BJ (cell line): ENCODE results near the gene NGRN. TPM values are rescaled to one million over a fixed set of nuclear protein-coding genes. Genes with fewer than 3 reads are reported as not detected.
A peak's percentile ranks its signal among the peaks of the same experiment; 100 is the strongest.

Source experiments
- CTCF ChIA-PET: fragments of 350-600 bp; formaldehyde crosslinking; extraction: SDS; loops from one replicate; lab custom pipeline; 2021; ENCODE audit warnings: antibody characterized with exemption, inconsistent platforms; lab: Yijun Ruan, JAX
- POLR2A ChIA-PET: fragments of 300-600 bp; sonication (Branson Sonifier 250); formaldehyde crosslinking; extraction: SDS; loops from one replicate; lab custom pipeline; 2021; ENCODE audit warnings: antibody characterized with exemption; lab: Charles Lee
- DNase-seq: peaks from one replicate; pipeline ENCODE4 v3.0.0-alpha.2; 2011; ENCODE audit warnings: low read depth
- H3K27me3 ChIP-seq: 2 replicates; pipeline ENCODE4 v1.6.0; 2011; ENCODE audit warnings: low read length; ENCODE audit not compliant: control insufficient read depth, insufficient read depth
- H3K36me3 ChIP-seq: 2 replicates; pipeline ENCODE4 v1.5.1; 2011; ENCODE audit warnings: low read length; ENCODE audit not compliant: control insufficient read depth, insufficient read depth
- H3K4me3 ChIP-seq: 2 replicates; pipeline ENCODE4 v1.5.1; 2011; ENCODE audit warnings: low read depth, mild to moderate bottlenecking, control low read depth, low read length
- polyA minus RNA-seq: library from RNA; depleted of rRNA, polyadenylated mRNA; stranded (reverse); fragments of >200 nt; gene quantifications from 2 replicates; pipeline ENCODE4 v1.2.3, GENCODE V29; 2011; rRNA and poly(A)+ RNA removed
- polyA plus RNA-seq: library from polyadenylated mRNA; depleted of rRNA; stranded (reverse); fragments of >200 nt; gene quantifications from 2 replicates; pipeline ENCODE4 v1.2.3, GENCODE V29; 2011; rRNA removed
- TF ChIP-seq, protein P1 (sequence below): IDR thresholded peaks from 2 replicates; pipeline ENCODE4 v1.5.1; 2011; ENCODE audit warnings: low read depth, mild to moderate bottlenecking, control low read depth, inconsistent platforms, low read length, moderate library complexity; ENCODE audit not compliant: insufficient read depth

NGRN gene, protein sequence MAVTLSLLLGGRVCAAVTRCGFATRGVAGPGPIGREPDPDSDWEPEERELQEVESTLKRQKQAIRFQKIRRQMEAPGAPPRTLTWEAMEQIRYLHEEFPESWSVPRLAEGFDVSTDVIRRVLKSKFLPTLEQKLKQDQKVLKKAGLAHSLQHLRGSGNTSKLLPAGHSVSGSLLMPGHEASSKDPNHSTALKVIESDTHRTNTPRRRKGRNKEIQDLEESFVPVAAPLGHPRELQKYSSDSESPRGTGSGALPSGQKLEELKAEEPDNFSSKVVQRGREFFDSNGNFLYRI
- polyA plus RNA-seq = 63.5 and 76.8 TPM in 2 replicates
- polyA minus RNA-seq = 14.5 and 35.8 TPM in 2 replicates

DNA sequence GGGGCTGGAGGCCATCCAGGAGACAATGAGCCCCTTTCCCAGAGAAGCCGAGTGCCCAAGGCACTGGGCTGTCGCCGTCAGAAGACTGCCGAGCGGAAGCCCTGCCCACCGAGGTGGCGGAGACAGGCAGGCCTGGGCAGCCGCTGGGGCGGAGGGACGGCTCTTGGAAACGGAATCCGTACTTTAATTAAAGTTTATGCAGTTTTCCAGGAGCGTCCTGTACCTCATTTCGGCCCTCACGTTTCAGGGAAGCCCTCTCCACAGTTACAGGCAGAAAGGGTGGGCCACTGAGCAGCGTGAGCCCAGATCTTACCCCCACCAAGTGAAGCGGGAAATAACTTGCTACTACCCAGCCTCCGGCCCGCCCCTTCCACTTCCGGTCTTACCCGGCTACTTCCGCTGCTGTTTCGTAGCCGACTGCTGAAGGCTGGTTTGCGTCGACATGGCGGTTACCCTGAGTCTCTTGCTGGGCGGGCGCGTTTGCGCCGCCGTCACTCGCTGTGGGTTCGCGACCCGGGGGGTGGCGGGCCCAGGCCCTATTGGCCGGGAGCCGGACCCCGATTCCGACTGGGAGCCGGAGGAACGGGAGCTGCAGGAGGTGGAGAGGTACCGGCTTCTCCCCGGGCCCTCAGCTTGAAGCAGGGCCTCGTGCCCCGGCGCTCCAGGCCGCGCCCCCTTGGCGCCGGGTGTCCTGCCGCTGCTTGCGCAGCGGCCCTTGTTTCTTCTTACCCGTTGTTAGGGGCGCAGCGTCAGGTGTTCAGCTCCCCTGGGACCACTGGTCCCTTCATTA lies at the start of gene NGRN:
Gene NGRN (plus strand): TSS at position 402 of the 790 bp plus-strand sequence. CDS start 41 bp downstream, at position 443.
- ChIA-PET CTCF (interaction anchor here (0.8 to 1.5 kb wide), 2 partner anchors 17 to 217 kb away, joined by 3 to 5 read pairs; no protein-coding TSS in a partner anchor), POLR2A (interaction anchor here (0.5 kb wide), 1 partner anchor 350 kb away, joined by 10 read pairs; no protein-coding TSS in a partner anchor)
- no peaks in the 10 kb centered on the region for H3K36me3 ChIP-seq
- TF ChIP-seq, protein P1, sequence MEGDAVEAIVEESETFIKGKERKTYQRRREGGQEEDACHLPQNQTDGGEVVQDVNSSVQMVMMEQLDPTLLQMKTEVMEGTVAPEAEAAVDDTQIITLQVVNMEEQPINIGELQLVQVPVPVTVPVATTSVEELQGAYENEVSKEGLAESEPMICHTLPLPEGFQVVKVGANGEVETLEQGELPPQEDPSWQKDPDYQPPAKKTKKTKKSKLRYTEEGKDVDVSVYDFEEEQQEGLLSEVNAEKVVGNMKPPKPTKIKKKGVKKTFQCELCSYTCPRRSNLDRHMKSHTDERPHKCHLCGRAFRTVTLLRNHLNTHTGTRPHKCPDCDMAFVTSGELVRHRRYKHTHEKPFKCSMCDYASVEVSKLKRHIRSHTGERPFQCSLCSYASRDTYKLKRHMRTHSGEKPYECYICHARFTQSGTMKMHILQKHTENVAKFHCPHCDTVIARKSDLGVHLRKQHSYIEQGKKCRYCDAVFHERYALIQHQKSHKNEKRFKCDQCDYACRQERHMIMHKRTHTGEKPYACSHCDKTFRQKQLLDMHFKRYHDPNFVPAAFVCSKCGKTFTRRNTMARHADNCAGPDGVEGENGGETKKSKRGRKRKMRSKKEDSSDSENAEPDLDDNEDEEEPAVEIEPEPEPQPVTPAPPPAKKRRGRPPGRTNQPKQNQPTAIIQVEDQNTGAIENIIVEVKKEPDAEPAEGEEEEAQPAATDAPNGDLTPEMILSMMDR = no peak
- H3K4me3 ChIP-seq = peak within 1 kb of the TSS; percentile 74
- DNase-seq = peak; percentile 59
- H3K27me3 ChIP-seq = no peaks in the 10 kb centered on the region

- ChIA-PET POLR2A (no interaction called here), CTCF (interaction anchor here (1.1 to 5.5 kb wide), 5 partner anchors 11 to 118 kb away, joined by 3 to 43 read pairs (median 4); partner anchors contain the start of gene SEMA4B)
- TF ChIP-seq, protein P1 = no peak
- Histone ChIP-seq H3K36me3 (peaks cover 2% of the 10 kb centered on the region), H3K27me3 (no peaks in the 10 kb centered on the region), H3K4me3 (no peak overlapping the region)
- no peak for DNase-seq
Measured at GRCh38 chr15:90217671-90218394, 47.6 kb upstream of the NGRN start.

- Histone ChIP-seq H3K36me3 (peaks cover 12% of the 10 kb centered on the region), H3K4me3 (no peak overlapping the region), H3K27me3 (no peaks in the 10 kb centered on the region)
- DNase-seq = no peak
- CTCF ChIA-PET = interaction anchor here (0.9 to 5.5 kb wide), 3 partner anchors 55 to 119 kb away, joined by 3 to 43 read pairs (median 19); partner anchors contain the start of gene IDH2
- POLR2A ChIA-PET = no interaction called here
- TF ChIP-seq, protein P1 = peak; percentile 78
Measured at GRCh38 chr15:90219421-90220141, 45.9 kb upstream of the NGRN start.

GRCh38 chr15:90221246-90221900 lies 44.1 kb upstream of the NGRN start:
- H3K36me3 ChIP-seq = peaks cover 23% of the 10 kb centered on the region
- no peaks in the 10 kb centered on the region for H3K27me3 ChIP-seq
- POLR2A ChIA-PET = no interaction called here
- no peak for DNase-seq
- CTCF ChIA-PET = interaction anchor here (0.5 to 5.5 kb wide), 35 partner anchors 10 to 896 kb away, joined by 3 to 46 read pairs (median 4); partner anchors contain the start of genes CIB1, GDPGP1, IDH2 and SEMA4B
- H3K4me3 ChIP-seq = no peak overlapping the region
- TF ChIP-seq, protein P1 = peak; percentile 92
